Common myeloid progenitor, CD34-positive (primary cell): Measurements from ENCODE around the gene AP1M2.

Source experiments
- CTCF ChIA-PET: fragments of 350-600 bp; sonication (Branson Sonifier 250); formaldehyde crosslinking; loops from one replicate; lab custom pipeline; 2021; ENCODE audit warnings: antibody characterized with exemption; lab: Charles Lee
- POLR2A ChIA-PET: fragments of 350-600 bp; sonication (Branson Sonifier 250); formaldehyde crosslinking; loops from one replicate; lab custom pipeline; 2021; ENCODE audit warnings: antibody characterized with exemption; lab: Charles Lee
- DNase-seq, 3 donors: peaks; one replicate each; pipeline versions ENCODE4 v3.0.0 to v3.0.0-alpha.2; 2013
- H3K27ac ChIP-seq, 2 experiments: 1 replicate in 1 of 2; 2 replicates in 1 of 2; pipeline ENCODE4 v1.7.0; 2013; ENCODE audit warnings: inconsistent platforms in 2 of 2, low read length in 2 of 2, mild to moderate bottlenecking in 2 of 2, low read depth in 1 of 2, moderate library complexity in 1 of 2; ENCODE audit not compliant: severe bottlenecking in 2 of 2, insufficient read depth in 1 of 2, poor library complexity in 1 of 2
- H3K27me3 ChIP-seq, 5 experiments: replicated peaks in 2 of 5; 1 replicate in 3 of 5; 2 replicates in 2 of 5; pipeline versions ENCODE4 v1.6.1 to v1.7.0; 2013; ENCODE audit warnings: low read length in 4 of 5, mild to moderate bottlenecking in 2 of 5, moderate library complexity in 2 of 5, inconsistent platforms in 1 of 5; ENCODE audit not compliant: insufficient read depth in 5 of 5, control insufficient read depth in 4 of 5
- H3K36me3 ChIP-seq, 4 experiments: 1 replicate in 2 of 4; 2 replicates in 2 of 4; pipeline versions ENCODE4 v1.6.1 to v1.7.0; 2013; ENCODE audit warnings: low read length in 3 of 4, control low read depth in 1 of 4, mild to moderate bottlenecking in 1 of 4; ENCODE audit not compliant: control insufficient read depth in 4 of 4, insufficient read depth in 4 of 4
- H3K4me1 ChIP-seq, 4 experiments: 1 replicate in 3 of 4; 2 replicates in 1 of 4; pipeline versions ENCODE4 v1.6.1 to v1.7.1; 2013; ENCODE audit warnings: low read length in 3 of 4, mild to moderate bottlenecking in 3 of 4, control low read depth in 1 of 4, inconsistent platforms in 1 of 4, moderate library complexity in 1 of 4; ENCODE audit not compliant: control insufficient read depth in 4 of 4, insufficient read depth in 4 of 4; ENCODE audit errors: control extremely low read depth in 1 of 4
- H3K4me3 ChIP-seq, 7 experiments: 1 replicate in 4 of 7; 2 replicates in 3 of 7; pipeline versions ENCODE4 v1.5.1 to v1.7.0; 2013; ENCODE audit warnings: mild to moderate bottlenecking in 7 of 7, low read length in 6 of 7, moderate library complexity in 6 of 7, inconsistent platforms in 2 of 7, low read depth in 2 of 7, control low read depth in 1 of 7; ENCODE audit not compliant: insufficient read depth in 4 of 7, control insufficient read depth in 1 of 7; ENCODE audit errors: extremely low read depth in 1 of 7
- H3K9me3 ChIP-seq, 5 experiments: 1 replicate in 4 of 5; 2 replicates in 1 of 5; pipeline versions ENCODE4 v1.6.1 to v1.7.1; 2013; ENCODE audit warnings: low read length in 4 of 5, mild to moderate bottlenecking in 2 of 5, inconsistent platforms in 1 of 5, low read depth in 1 of 5, moderate library complexity in 1 of 5; ENCODE audit not compliant: control insufficient read depth in 4 of 5, insufficient read depth in 2 of 5; ENCODE audit errors: control extremely low read depth in 1 of 5
- WGBS: methylation state at CpG from one replicate; pipeline ENCODE4 v1.1.5; 2013; ENCODE audit not compliant: insufficient coverage; 5-methylcytosine and 5-hydroxymethylcytosine counted together

The AP1M2 gene

DNA sequence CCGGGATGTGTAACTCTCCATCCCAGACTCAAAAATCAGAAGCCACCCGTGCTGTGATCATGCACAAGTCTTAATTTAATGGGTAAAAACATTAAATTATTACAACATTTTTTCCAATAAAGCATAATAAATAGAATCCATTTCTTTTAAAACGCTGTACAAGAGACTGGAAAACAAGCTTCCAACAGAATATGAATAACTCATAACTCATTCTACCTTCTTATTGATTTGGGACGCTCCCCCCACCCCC lies 20.8 kb downstream of the AP1M2 start:
- Histone ChIP-seq H3K9me3 (no peaks in the 10 kb centered on the region), H3K27me3 (no peaks in the 10 kb centered on the region), H3K27ac (peak overlapping the region in 1 of 2 experiments; percentile 47), H3K4me1 (peaks cover 16 to 49% (median 46%) of the 10 kb centered on the region in 4 experiments), H3K4me3 (peak overlapping the region in 6 of 7 experiments; percentile 76 to 93 (median 88)), H3K36me3 (peaks cover 0 to 19% (median 9%) of the 10 kb centered on the region in 4 experiments)
- DNase-seq = no peak
- ChIA-PET CTCF (interaction anchor here (0.7 to 7.8 kb wide), 5 partner anchors 12 to 129 kb away, joined by 3 to 64 read pairs (median 4); no protein-coding TSS in a partner anchor), POLR2A (interaction anchor here (1.5 to 3.8 kb wide), 2 partner anchors 13 to 23 kb away, joined by 10 to 29 read pairs; partner anchors contain the start of gene ATG4D)
- WGBS = 4% methylated on average over 2 of the region's 4 CpGs

- Histone ChIP-seq H3K9me3 (no peaks in the 10 kb centered on the region), H3K36me3 (peaks cover 0 to 25% (median 14%) of the 10 kb centered on the region in 4 experiments), H3K4me3 (peak within 1 kb of the TSS; percentile 76 to 93 (median 88)), H3K27me3 (no peaks in the 10 kb centered on the region), H3K4me1 (peaks cover 16 to 49% (median 46%) of the 10 kb centered on the region in 4 experiments), H3K27ac (peak within 1 kb of the TSS; percentile 46 to 78)
- ChIA-PET CTCF (interaction anchor here (0.7 to 7.8 kb wide), 5 partner anchors 11 to 130 kb away, joined by 3 to 64 read pairs (median 4); no protein-coding TSS in a partner anchor), POLR2A (interaction anchor here (1.5 to 3.8 kb wide), 2 partner anchors 12 to 23 kb away, joined by 10 to 29 read pairs; partner anchors contain the start of gene ATG4D)
- WGBS = under 1% methylated on average over 65 of the region's 94 CpGs
- peak; percentile 97 to 99 (median 98) for DNase-seq
Observed at GRCh38 chr19:10565567-10566407, 21.3 kb downstream of the AP1M2 start, which contains the start of gene KRI1. Gene KRI1, minus strand, starts transcription at chr19:10566010. Its CDS starts 11 bp downstream, at chr19:10565999.

GRCh38 chr19:10565028-10565566 lies 22.0 kb downstream of the AP1M2 start:
- WGBS = 14% methylated on average over 8 of the region's 10 CpGs
- ChIA-PET POLR2A (interaction anchor here (1.5 to 3.8 kb wide), 2 partner anchors 12 to 22 kb away, joined by 10 to 29 read pairs; partner anchors contain the start of gene ATG4D), CTCF (interaction anchor here (1.4 to 3.1 kb wide), 2 partner anchors 8 to 10 kb away, joined by 3 to 13 read pairs; no protein-coding TSS in a partner anchor)
- Histone ChIP-seq H3K9me3 (no peaks in the 10 kb centered on the region), H3K27me3 (no peaks in the 10 kb centered on the region), H3K4me3 (peak overlapping the region; percentile 68 to 93 (median 88)), H3K4me1 (peaks cover 16 to 48% (median 46%) of the 10 kb centered on the region in 4 experiments), H3K36me3 (peaks cover 2 to 32% (median 20%) of the 10 kb centered on the region in 4 experiments), H3K27ac (peak overlapping the region; percentile 46 to 78)
- DNase-seq = peak; percentile 69 to 82 (median 82)

DNA sequence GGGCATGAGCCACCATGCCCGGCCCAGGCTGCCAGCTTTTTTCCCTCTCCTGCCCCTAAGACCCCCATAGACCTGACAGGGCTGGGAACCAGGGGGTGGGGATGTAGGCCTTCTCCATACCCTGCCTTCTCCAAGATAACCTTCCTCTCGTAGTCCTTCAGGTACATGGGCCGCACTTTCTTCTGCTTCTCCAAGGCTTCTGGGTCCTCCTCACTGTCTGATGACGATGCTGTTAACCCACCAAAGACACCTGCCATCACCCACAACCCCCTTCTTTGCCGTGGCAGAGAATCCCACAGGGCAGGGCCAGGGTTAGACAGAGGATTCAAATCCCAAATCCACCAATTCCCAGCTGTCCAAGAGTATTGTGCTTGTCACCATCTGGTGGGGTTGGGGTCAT lies 24.5 kb downstream of the AP1M2 start:
- ChIA-PET POLR2A (interaction anchor here (1.7 kb wide), 1 partner anchor 9 kb away, joined by 3 read pairs; no protein-coding TSS in a partner anchor), CTCF (interaction anchor here (1.0 to 3.1 kb wide), 6 partner anchors 8 to 80 kb away, joined by 3 to 13 read pairs (median 4); no protein-coding TSS in a partner anchor)

DNA sequence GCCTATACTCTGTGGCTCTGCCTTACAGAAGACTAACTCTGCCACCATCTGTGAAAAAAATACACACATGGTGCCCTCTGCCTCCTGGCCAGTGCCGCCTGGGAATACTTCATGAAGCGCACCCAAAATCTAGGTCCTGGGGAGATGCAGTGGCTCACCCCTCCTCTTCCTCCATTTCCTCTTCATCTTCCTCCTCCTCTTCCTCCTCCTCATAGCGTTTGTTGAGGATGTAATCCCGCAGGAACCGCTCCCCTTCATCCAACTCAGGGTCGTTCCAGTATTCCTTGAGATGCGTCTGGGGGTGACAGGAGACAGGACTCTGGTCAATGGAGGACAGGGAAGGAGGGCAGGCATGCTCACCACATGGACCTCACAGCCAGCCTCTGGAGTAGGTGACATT lies 27.0 kb downstream of the AP1M2 start:
- H3K4me3 ChIP-seq = no peak overlapping the region
- POLR2A ChIA-PET = no interaction called here
- no peaks in the 10 kb centered on the region for H3K9me3 ChIP-seq
- peaks cover 3 to 27% (median 23%) of the 10 kb centered on the region in 4 experiments for H3K4me1 ChIP-seq
- H3K27ac ChIP-seq = no peak overlapping the region
- 96% methylated on average over 5 of the region's 7 CpGs for WGBS
- H3K36me3 ChIP-seq = peaks cover 10 to 71% (median 56%) of the 10 kb centered on the region in 4 experiments
- CTCF ChIA-PET = no interaction called here
- no peak for DNase-seq
- no peaks in the 10 kb centered on the region for H3K27me3 ChIP-seq

More for the DNA sequence above, 24.5 kb downstream of the AP1M2 start:
- WGBS = 100% methylated on average over 1 of the region's 5 CpGs
- H3K4me3 ChIP-seq = no peak overlapping the region
- peaks cover 7 to 56% (median 41%) of the 10 kb centered on the region in 4 experiments for H3K36me3 ChIP-seq
- no peaks in the 10 kb centered on the region for H3K9me3 ChIP-seq
- no peak for DNase-seq
- H3K27ac ChIP-seq = no peak overlapping the region
- H3K4me1 ChIP-seq = peaks cover 11 to 33% (median 27%) of the 10 kb centered on the region in 4 experiments
- no peaks in the 10 kb centered on the region for H3K27me3 ChIP-seq

- no peak overlapping the region for H3K27ac ChIP-seq
- no peak for DNase-seq
- no peaks in the 10 kb centered on the region for H3K9me3 ChIP-seq
- H3K36me3 ChIP-seq = peaks cover 10 to 75% (median 65%) of the 10 kb centered on the region in 4 experiments
- no peak overlapping the region for H3K4me3 ChIP-seq
- CTCF ChIA-PET = interaction anchor here (0.6 to 1.2 kb wide), 2 partner anchors 16 to 85 kb away, joined by 4 read pairs; no protein-coding TSS in a partner anchor
- WGBS = 96% methylated on average over 31 of the region's 33 CpGs
- no peaks in the 10 kb centered on the region for H3K27me3 ChIP-seq
- H3K4me1 ChIP-seq = peaks cover 3 to 41% (median 37%) of the 10 kb centered on the region in 4 experiments
- POLR2A ChIA-PET = no interaction called here
Observed at GRCh38 chr19:10557603-10558197, 29.4 kb downstream of the AP1M2 start.
